ENCODE measurements around the gene FAM217A.

DNA sequence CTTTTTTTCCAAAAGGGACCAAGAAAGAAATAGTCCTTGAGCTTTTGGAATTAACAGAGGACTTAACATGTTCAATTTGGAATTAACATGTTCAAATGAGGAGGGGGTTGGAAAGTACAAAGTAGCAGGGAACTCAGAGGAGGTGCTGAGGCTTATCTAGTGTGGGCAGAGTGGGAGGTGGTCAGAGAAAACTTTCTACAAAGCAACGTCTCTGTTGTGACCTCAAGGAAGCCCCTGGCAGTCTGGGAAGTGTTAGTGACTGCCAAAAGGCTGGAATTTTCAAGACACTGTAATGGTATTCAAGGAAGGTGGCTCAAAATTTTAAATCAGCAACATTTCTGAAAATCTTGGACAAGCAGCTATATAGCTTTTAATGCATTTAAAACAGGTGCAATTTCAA is 49.1 kb upstream of the FAM217A start:
- no peak for TF ChIP-seq SUZ12 (IDR thresholded peaks at IDR 0.05; ENCODE audit: extremely low read depth, insufficient read depth, insufficient read length)
- no peak for TF ChIP-seq ZNF274 (IDR thresholded peaks at IDR 0.05; ENCODE audit: low read depth, low read length)
